ENCODE measurements around the gene MYCN. TPM values are rescaled to one million over a fixed set of nuclear protein-coding genes. Genes with fewer than 3 reads are reported as not detected.
A peak's percentile ranks its signal among the peaks of the same experiment; 100 is the strongest.

MYCN gene
- 3.6 and 6.8 TPM in 2 replicates for total RNA-seq
- 0.47 and 0.67 TPM in 2 replicates for polyA plus RNA-seq
- polyA plus RNA-seq (2011; cell fraction: cytosol; rRNA removed) = 0.40 and 0.45 TPM in 2 replicates
- polyA plus RNA-seq (2011; cell fraction: nucleus; rRNA removed) = 1.1 TPM in 2 replicates
- polyA plus RNA-seq (2012) = 0.62 and 2.3 TPM in 2 replicates
- polyA minus RNA-seq = 0.53 and 1.0 TPM in 2 replicates
- polyA minus RNA-seq (2011; cell fraction: cytosol; rRNA and poly(A)+ RNA removed) = not detected
- 0.48 and 0.63 TPM in 2 replicates for polyA minus RNA-seq (2011; cell fraction: nucleus; rRNA and poly(A)+ RNA removed)
- percentile 54 among the genes with signal in this experiment for Bru-seq, nascent RNA
- BruChase-seq, experiment 1, labeled RNA remaining after a 6-hour chase = percentile 15 among the genes with signal in this experiment
- BruChase-seq, experiment 2, labeled RNA remaining after a 2-hour chase = percentile 33 among the genes with signal in this experiment
- long read RNA-seq, transcript MYCN-201 (3 exons, 2,602 nt) = major isoform, 6 of 9 reads
- long read RNA-seq, partial matches to known transcripts = 3 of 9 reads
- long read RNA-seq, other reads (novel, unspliced or antisense) = 0 of 9 reads

DNA sequence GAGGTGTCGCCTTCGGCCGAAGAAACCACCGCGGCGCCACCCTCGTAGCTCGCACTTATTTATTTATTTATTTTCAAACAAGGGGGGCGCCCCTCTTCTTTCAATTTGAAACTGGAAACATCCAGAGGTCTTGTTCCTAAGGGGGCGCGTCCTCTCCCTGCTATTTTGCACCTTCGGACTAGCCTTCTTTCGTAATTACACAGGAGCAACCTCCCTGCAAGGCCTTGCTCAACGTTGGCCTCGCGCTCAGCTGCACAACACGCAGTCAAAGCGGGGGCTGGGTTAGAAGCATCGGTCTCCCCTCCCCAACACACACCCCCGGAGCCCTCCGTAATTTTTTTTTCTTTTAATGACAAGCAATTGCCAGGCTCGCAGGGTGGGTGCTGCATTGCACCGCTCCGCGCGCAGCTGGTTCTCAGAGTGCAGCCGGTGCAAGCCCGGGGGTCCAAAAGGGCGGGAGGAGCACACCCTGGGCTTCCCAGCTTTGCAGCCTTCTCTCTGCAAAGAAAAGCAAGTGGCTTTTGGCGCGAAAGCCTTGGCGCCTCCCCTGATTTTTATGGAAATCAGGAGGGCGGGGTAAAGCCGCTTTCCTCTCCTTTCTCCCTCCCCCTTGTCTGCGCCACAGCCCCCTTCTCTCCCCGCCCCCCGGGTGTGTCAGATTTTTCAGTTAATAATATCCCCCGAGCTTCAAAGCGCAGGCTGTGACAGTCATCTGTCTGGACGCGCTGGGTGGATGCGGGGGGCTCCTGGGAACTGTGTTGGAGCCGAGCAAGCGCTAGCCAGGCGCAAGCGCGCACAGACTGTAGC lies at the start of gene MYCN:
TSS of gene MYCN (plus strand) at position 697 of the 807 bp plus-strand sequence. CDS start 1,515 bp downstream, outside the sequence.
- DNase-seq (ENCODE audit: low read depth, low spot score) = peak; percentile 59
- peak within 1 kb of the TSS; percentile 23 for H2AFZ ChIP-seq (ENCODE audit: low read depth, low read length)
- H3K36me3 ChIP-seq (ENCODE audit: control insufficient read depth in 2 of 2, extremely low read depth in 1 of 2, insufficient read depth in 2 of 2, low read length in 2 of 2) = no peaks in the 10 kb centered on the region
- ChIA-PET POLR2A (no interaction called here), CTCF (interaction anchor here (0.7 to 2.0 kb wide), 21 partner anchors 9 to 817 kb away, joined by 3 to 14 read pairs (median 4); no protein-coding TSS in a partner anchor)
- no peaks in the 10 kb centered on the region for H3K9me3 ChIP-seq (replicated peaks; ENCODE audit: control insufficient read depth, insufficient read depth, low read length)
- intact Hi-C loops (cut with micrococcal nuclease) = loop anchor here (1.0 to 5.0 kb wide), 6 partner anchors 188 to 669 kb away; no protein-coding TSS in a partner anchor
- H3K4me3 ChIP-seq (replicated peaks in 1 of 3; ENCODE audit: insufficient read depth in 1 of 3, low read depth in 1 of 3, low read length in 3 of 3) = peak within 1 kb of the TSS in 2 of 3 experiments; percentile 2 to 47
- no peak within 1 kb of the TSS for H3K27ac ChIP-seq (ENCODE audit: insufficient read depth, low read depth, low read length)
- H3K79me2 ChIP-seq (ENCODE audit: control insufficient read depth, insufficient read depth, low read length) = no peaks in the 10 kb centered on the region
- TF ChIP-seq MYC (IDR thresholded peaks at IDR 0.05; ENCODE audit: low read depth, low read length) = no peak
- dilution Hi-C loops (cut with MboI; ENCODE audit: extremely low pct_ligation_motif_present, low sequenced_read_pairs) = no loop called here
- no peaks in the 10 kb centered on the region for H3K9me1 ChIP-seq (replicated peaks; ENCODE audit: control insufficient read depth, extremely low read depth, insufficient read depth, low read length)
- BruUV-seq (replicated peaks) = no TSS peak
- H4K20me1 ChIP-seq (replicated peaks; ENCODE audit: control insufficient read depth, extremely low read depth, insufficient read depth, low read length) = no peaks in the 10 kb centered on the region
- H3K27me3 ChIP-seq (ENCODE audit: control insufficient read depth in 2 of 2, insufficient read depth in 2 of 2, low read length in 2 of 2) = peaks cover 42 to 57% of the 10 kb centered on the region in 2 experiments
- no peak within 1 kb of the TSS for H3K9ac ChIP-seq (replicated peaks; ENCODE audit: extremely low read depth, insufficient read depth, low read length)
- FAIRE-seq = no peak
- peak within 1 kb of the TSS; percentile 34 for H3K4me2 ChIP-seq (ENCODE audit: insufficient read depth, low read length)
- peaks cover 13% of the 10 kb centered on the region for H3K4me1 ChIP-seq (ENCODE audit: control insufficient read depth, extremely low read depth, insufficient read depth, low read length)

DNA sequence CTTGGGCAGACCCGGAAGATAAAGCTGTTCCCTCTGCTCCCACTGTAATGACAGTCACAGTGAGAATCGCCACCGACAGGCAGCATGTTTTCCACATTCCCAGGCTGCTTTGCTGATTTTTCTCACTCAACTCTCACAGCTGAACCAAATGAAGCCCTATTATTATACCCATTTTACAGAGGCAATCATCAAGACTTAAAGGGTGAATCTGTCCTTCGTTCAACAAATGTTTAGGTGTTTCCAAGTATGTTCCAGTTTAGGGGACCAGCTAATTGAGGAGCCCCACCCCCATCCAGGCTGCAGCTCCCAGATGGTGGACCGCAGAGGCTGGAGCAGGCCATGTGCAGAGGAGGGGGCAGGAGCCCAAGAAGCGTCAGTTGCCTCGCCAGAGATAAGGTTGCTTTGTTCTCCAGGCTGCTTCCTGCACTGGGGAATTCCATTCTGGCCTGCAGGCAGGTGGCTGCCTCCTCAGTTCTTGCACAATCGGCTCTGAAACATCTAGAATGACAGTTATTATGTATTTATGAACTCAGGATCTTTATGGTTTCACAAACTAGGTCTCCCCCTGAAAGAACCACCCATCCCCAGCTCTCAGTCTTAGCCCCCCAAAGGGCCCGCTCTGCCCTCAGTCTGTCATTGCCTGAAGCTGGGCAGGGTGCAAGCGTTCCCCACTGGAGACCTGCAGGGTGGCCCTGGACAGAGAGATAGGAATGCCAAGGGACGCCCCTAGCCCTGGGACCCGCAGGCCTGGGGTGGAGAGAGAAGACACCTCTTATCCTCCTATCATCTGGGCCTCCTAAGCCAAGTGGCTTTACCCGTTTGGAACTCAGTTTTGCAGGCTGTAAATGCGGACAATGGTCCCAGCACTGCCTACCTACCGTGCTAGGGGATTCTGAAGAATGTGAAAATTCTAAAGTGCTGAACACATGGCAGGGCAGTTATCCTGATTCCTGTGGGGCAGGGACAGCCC lies 49.1 kb upstream of the MYCN start:
- intact Hi-C loops (cut with micrococcal nuclease) = no loop called here
- Histone ChIP-seq H3K36me3 (ENCODE audit: control insufficient read depth in 2 of 2, extremely low read depth in 1 of 2, insufficient read depth in 2 of 2, low read length in 2 of 2) (no peaks in the 10 kb centered on the region), H3K9ac (replicated peaks; ENCODE audit: extremely low read depth, insufficient read depth, low read length) (no peak overlapping the region), H3K4me1 (ENCODE audit: control insufficient read depth, extremely low read depth, insufficient read depth, low read length) (no peaks in the 10 kb centered on the region), H3K4me3 (replicated peaks in 1 of 3; ENCODE audit: insufficient read depth in 1 of 3, low read depth in 1 of 3, low read length in 3 of 3) (no peak overlapping the region), H4K20me1 (replicated peaks; ENCODE audit: control insufficient read depth, extremely low read depth, insufficient read depth, low read length) (no peaks in the 10 kb centered on the region), H2AFZ (ENCODE audit: low read depth, low read length) (no peak overlapping the region), H3K27me3 (ENCODE audit: control insufficient read depth in 2 of 2, insufficient read depth in 2 of 2, low read length in 2 of 2) (no peaks in the 10 kb centered on the region), H3K79me2 (ENCODE audit: control insufficient read depth, insufficient read depth, low read length) (no peaks in the 10 kb centered on the region), H3K4me2 (ENCODE audit: insufficient read depth, low read length) (no peak overlapping the region), H3K9me3 (replicated peaks; ENCODE audit: control insufficient read depth, insufficient read depth, low read length) (no peaks in the 10 kb centered on the region), H3K9me1 (replicated peaks; ENCODE audit: control insufficient read depth, extremely low read depth, insufficient read depth, low read length) (no peaks in the 10 kb centered on the region), H3K27ac (ENCODE audit: insufficient read depth, low read depth, low read length) (no peak overlapping the region)
- DNase-seq (ENCODE audit: low read depth, low spot score) (peak; percentile 5), FAIRE-seq (no peak)
- no TSS peak for BruUV-seq (replicated peaks)
- dilution Hi-C loops (cut with MboI; ENCODE audit: extremely low pct_ligation_motif_present, low sequenced_read_pairs) = no loop called here
- ChIA-PET POLR2A (no interaction called here), CTCF (no interaction called here)
- TF ChIP-seq POLR2A (IDR thresholded peaks at IDR 0.05; ENCODE audit: low read depth, low read length) (no peak), POLR2AphosphoS5 (IDR thresholded peaks at IDR 0.05; ENCODE audit: insufficient read depth, low read depth, low read length) (no peak), FOS (IDR thresholded peaks at IDR 0.05; ENCODE audit: borderline replicate concordance, insufficient read depth, low read length) (no peak), MYC (IDR thresholded peaks at IDR 0.05; ENCODE audit: low read depth, low read length) (no peak)

Data from endothelial cell of umbilical vein (primary cell).